NCI-H2107 treated with DMSO at 0.1 percent for 48 hours (cell line): ENCODE data around the gene GPSM3.

Experiments
- DNase-seq: peaks from one replicate; lab custom pipeline; 2025; ENCODE audit not compliant: unreplicated experiment; lab: John Stamatoyannopoulos, UW

GPSM3 gene

DNA sequence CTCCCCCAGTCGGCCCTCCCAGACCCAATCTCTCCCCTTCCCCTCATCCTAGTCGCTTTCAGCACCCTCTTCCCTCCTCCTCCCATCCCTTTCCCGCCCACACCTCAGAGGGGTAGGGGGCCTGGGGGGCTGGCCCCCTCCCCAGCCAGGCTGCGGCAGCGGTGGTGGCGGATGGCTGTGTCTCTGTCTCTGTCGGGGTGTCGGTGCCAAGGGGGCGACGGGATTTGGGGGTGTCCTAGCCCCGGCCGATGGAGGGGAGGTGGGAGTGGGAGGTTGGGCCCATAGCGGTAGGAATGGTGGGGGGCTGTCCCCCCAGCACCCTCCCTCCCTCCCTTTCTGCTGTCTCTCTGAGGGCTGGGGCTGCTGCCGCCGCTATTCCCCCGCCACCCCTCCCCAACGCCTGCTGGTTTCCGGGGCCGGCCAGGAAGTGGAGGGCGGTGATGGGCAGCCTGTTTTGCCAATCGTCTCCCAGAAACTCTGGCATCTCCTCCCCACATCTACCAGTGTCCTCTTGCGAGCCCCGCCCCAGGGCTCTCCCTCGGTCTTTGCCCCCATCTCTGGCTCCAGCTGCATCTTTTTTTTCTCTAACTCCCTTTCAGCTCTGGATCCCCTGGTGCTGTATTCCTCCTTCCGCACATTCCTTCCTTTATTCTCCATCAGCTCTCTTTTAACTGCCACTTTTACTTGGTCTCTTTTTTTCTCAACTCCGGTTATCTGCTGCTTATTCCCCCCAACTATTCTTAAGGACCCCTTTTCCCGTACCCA is 16.6 kb downstream of the GPSM3 start, which contains the start of gene AGPAT1:
TSS of gene AGPAT1 (minus strand) at position 374 of the 765 bp plus-strand sequence. CDS start 4,588 bp downstream, outside the sequence.
- DNase-seq: peak; percentile 69

DNA sequence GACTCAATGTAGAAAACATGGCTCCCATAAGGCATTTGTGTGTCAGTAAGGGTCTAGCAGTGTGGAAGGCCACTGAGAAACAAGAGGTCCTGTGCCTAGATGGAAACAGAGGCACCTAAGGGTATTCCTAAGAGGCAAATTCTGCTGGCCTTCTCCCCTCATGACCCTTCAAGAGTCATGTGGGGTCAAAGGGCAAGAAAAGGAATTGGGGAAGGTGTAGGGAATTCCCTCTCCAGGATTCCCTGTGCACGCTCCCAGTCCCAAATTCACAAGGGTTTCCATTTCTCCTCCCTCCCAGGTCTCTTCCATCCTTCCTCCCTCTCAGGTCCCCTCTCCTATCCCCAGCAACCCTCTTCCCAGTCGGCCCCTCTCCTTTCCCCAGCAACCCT is 17.1 kb downstream of the GPSM3 start:
- no peak for DNase-seq

DNA sequence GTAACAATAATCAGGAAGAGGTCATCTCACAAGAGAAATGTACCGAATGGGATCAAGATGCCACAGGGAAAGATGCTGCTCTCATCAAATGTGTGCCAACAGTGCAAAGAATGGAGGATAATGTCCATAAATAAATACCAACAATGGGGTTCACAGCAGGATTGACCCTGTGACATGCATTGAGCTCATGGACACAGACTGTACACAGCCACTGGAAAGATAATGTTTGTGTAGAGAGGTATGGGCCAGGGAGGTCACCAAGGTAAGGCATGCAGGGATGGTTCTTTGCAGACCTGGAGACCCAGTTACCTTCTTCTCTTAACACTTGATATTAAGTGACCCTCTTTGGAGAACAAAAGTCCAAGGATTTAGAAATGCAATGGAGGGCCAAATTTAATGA is 18.0 kb downstream of the GPSM3 start:
- no peak for DNase-seq

- DNase-seq: no peak
These were observed 19.3 kb downstream of the GPSM3 start for GRCh38 chr6:32173051-32173727.

DNA sequence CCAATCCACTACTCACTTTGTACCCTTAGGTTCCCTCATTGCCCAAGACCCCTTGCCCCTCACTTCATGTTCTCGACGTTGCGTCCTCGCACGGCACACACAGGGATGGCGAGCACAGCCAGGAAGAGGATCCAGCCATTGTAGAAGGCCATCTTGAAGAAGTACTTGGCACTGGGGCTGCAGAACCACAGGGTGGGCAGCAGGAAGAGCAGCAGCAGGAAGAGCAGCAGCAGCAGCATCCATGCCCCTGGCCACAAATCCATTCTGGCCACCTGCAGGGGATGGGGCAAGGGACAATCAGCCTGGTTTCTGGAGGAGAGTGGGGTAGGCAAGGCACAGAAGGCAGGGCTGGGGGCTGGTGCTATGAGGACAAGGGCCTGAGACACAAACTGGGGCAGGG is 21.2 kb downstream of the GPSM3 start:
- no peak for DNase-seq

GRCh38 chr6:32170294-32170693 is 22.1 kb downstream of the GPSM3 start:
- DNase-seq: no peak

- no peak for DNase-seq
These were observed 23.4 kb downstream of the GPSM3 start for GRCh38 chr6:32168807-32169591.

- no peak for DNase-seq
These were observed 24.1 kb downstream of the GPSM3 start for GRCh38 chr6:32168350-32168749.

GRCh38 chr6:32167761-32168262 is 24.6 kb downstream of the GPSM3 start:
- no peak for DNase-seq

- DNase-seq: no peak
These were observed 25.2 kb downstream of the GPSM3 start for GRCh38 chr6:32167154-32167760.

GRCh38 chr6:32166411-32167061 is 25.9 kb downstream of the GPSM3 start:
- DNase-seq: no peak

DNA sequence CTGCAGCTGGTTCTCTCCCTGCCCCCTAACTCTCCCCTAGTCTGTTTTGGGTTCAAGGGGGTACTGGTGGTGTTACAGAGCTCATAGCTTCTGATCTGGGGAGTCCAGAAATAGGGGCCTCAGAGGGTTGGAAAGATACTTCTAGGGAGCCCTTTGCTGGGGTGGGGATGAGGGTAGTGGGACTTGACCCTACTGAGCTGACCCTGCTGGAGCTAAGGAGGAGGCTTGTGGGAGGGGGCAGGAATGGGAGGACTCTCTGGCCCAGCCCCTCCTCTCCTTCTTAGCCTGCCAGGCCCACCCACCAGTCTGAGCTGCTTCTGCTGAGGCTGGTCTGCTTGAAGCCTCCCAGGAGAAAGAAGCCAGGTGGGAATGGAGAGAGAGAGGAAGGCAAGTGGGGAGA is 28.1 kb downstream of the GPSM3 start, which contains the start of gene EGFL8:
TSS of gene EGFL8 (plus strand) at position 301 of the 400 bp plus-strand sequence. CDS start 1,571 bp downstream, outside the sequence.
- no peak for DNase-seq

- DNase-seq: no peak
These were observed 28.7 kb downstream of the GPSM3 start for GRCh38 chr6:32163559-32164258.

GRCh38 chr6:32158052-32158451 is 34.4 kb downstream of the GPSM3 start:
- no peak for DNase-seq

DNA sequence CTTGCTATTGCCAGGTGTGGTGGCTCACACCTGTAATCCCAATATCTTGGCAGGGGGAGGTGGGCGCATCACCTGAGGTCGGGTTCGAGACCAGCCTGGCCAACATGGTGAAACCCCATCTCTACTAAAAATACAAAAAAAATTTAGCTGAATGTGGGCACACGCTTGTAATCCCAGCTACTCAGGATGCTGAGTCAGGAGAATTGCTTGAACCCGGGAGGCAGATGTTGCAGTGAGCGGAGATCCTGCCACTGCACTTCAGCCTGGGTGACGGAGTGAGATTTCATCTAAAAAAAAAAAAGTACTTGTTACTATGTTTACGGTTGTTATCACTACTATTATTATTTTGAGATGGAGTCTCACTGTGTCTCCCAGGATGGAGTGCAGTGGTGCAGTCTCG is 35.6 kb downstream of the GPSM3 start:
- no peak for DNase-seq

GRCh38 chr6:32154514-32155161 is 37.8 kb downstream of the GPSM3 start:
- DNase-seq: no peak

GRCh38 chr6:32153564-32154513 is 38.6 kb downstream of the GPSM3 start, which contains the start of gene PPT2:
Gene PPT2 (plus strand): TSS chr6:32154141. CDS start chr6:32154595, 454 bp downstream.
- DNase-seq: peak; percentile 35
